Measurements from ENCODE around the gene CD52. TPM values are rescaled to one million over a fixed set of nuclear protein-coding genes. Genes with fewer than 3 reads are reported as not detected.

CD52 gene
- total RNA-seq, 1 experiment from 2014 or later: 2.8 TPM

GRCh38 chr1:26278724-26279455, 38.9 kb upstream of the CD52 start:
- Mint-ChIP-seq H3K27ac (peak overlapping the region; percentile 78), H3K27me3 (ENCODE audit: low read depth) (no peaks in the 10 kb centered on the region), H3K4me3 (peak overlapping the region; percentile 85), H3K9me3 (no peaks in the 10 kb centered on the region), H3K4me1 (peaks cover 41% of the 10 kb centered on the region), H3K36me3 (peaks cover 46% of the 10 kb centered on the region)
- DNase-seq (ENCODE audit: low spot score): no peak
- peak; percentile 5; the same call in 1 of the 2 replicates for ATAC-seq
- TF ChIP-seq PRDM15 (CRISPR knock-in tag; IDR thresholded peaks at IDR 0.05) (peak; percentile 88), ZNF317 (CRISPR knock-in tag; IDR thresholded peaks at IDR 0.05; ENCODE audit: borderline replicate concordance, low read depth) (no peak), KAT7 (CRISPR knock-in tag; IDR thresholded peaks at IDR 0.05; ENCODE audit: borderline replicate concordance) (0 out of 2 replicates have a peak, but pooled peaks have one; percentile 5), AFF4 (CRISPR knock-in tag; IDR thresholded peaks at IDR 0.05; ENCODE audit: borderline replicate concordance) (0 out of 2 replicates have a peak, but pooled peaks have one; percentile 6), E2F4 (CRISPR knock-in tag; IDR thresholded peaks at IDR 0.05; ENCODE audit: borderline replicate concordance, low read depth) (0 out of 2 replicates have a peak, but pooled peaks have one; percentile 19), CREM (CRISPR knock-in tag; IDR thresholded peaks at IDR 0.05) (no peak)
- ChIA-PET POLR2A (interaction anchor here (0.8 to 1.3 kb wide), 3 partner anchors 12 to 184 kb away, joined by 3 to 6 read pairs (median 6); partner anchors contain the start of gene CATSPER4), CTCF (interaction anchor here (0.6 to 11.1 kb wide), 28 partner anchors 9 to 193 kb away, joined by 3 to 306 read pairs (median 4); partner anchors contain the start of genes CATSPER4, CD52, CEP85 and CNKSR1)

GRCh38 chr1:26279456-26280332, 38.1 kb upstream of the CD52 start, which contains the start of gene SH3BGRL3:
Gene SH3BGRL3 (plus strand): TSS chr1:26280086. CDS start chr1:26280156, 70 bp downstream.
- Mint-ChIP-seq H3K36me3 (peaks cover 39% of the 10 kb centered on the region), H3K27me3 (ENCODE audit: low read depth) (no peaks in the 10 kb centered on the region), H3K4me1 (peaks cover 40% of the 10 kb centered on the region), H3K9me3 (no peaks in the 10 kb centered on the region), H3K27ac (peak within 1 kb of the TSS; percentile 78), H3K4me3 (peak within 1 kb of the TSS; percentile 85)
- CTCF ChIA-PET: interaction anchor here (0.6 to 11.1 kb wide), 30 partner anchors 9 to 254 kb away, joined by 3 to 306 read pairs (median 4); partner anchors contain the start of genes CATSPER4, CD52, CEP85 and CNKSR1
- POLR2A ChIA-PET: interaction anchor here (0.6 to 1.3 kb wide), 5 partner anchors 11 to 192 kb away, joined by 3 to 6 read pairs (median 4); partner anchors contain the start of genes CATSPER4 and HMGN2
- DNase-seq (ENCODE audit: low spot score) (peak; percentile 76), ATAC-seq (peak; percentile 71)
- TF ChIP-seq NFE2L1 (CRISPR knock-in tag; IDR thresholded peaks at IDR 0.05): peak; percentile 55; the same call in 1 of the 2 replicates
- no peak for TF ChIP-seq ERG (CRISPR knock-in tag; IDR thresholded peaks at IDR 0.05)
- 0 out of 2 replicates have a peak, but pooled peaks have one; percentile 23 for TF ChIP-seq ETV6 (CRISPR knock-in tag; IDR thresholded peaks at IDR 0.05)
- TF ChIP-seq CREM (CRISPR knock-in tag; IDR thresholded peaks at IDR 0.05): peak; percentile 81
- no peak for TF ChIP-seq CTCF (IDR thresholded peaks at IDR 0.05)
- TF ChIP-seq ATF1 (CRISPR knock-in tag; IDR thresholded peaks at IDR 0.05): 0 out of 2 replicates have a peak, but pooled peaks have one; percentile 54
- TF ChIP-seq GABPB1 (CRISPR knock-in tag; IDR thresholded peaks at IDR 0.05): 0 out of 2 replicates have a peak, but pooled peaks have one; percentile 40
- TF ChIP-seq TCF7 (CRISPR knock-in tag; IDR thresholded peaks at IDR 0.05; ENCODE audit: low read depth): no peak
- TF ChIP-seq ZNF317 (CRISPR knock-in tag; IDR thresholded peaks at IDR 0.05; ENCODE audit: borderline replicate concordance, low read depth): peak; percentile 51; the same call in 1 of the 2 replicates
- no peak for TF ChIP-seq ZNF423 (CRISPR knock-in tag; IDR thresholded peaks at IDR 0.05)
- TF ChIP-seq HMGXB4 (CRISPR knock-in tag; IDR thresholded peaks at IDR 0.05): peak; percentile 73

Measured in WTC11 (cell line).